GM19463 (cell line): ENCODE measurements around the gene EPB41.

Experiments used
- ATAC-seq: cut with Tn5 transposase; IDR thresholded peaks from one replicate; pipeline ENCODE4 v1.9.1; 2021; ENCODE audit warnings: mild to moderate bottlenecking, moderate library complexity; ENCODE audit not compliant: unreplicated experiment

The EPB41 gene

GRCh38 chr1:29162025-29162424, 247.7 kb downstream of the EPB41 start:
- ATAC-seq, result no peak

- no peak for ATAC-seq
Observed at GRCh38 chr1:29162476-29163138, 248.2 kb downstream of the EPB41 start.

- no peak for ATAC-seq
Observed at GRCh38 chr1:29164588-29164987, 250.2 kb downstream of the EPB41 start.

GRCh38 chr1:29166291-29166878, 252.0 kb downstream of the EPB41 start:
- ATAC-seq, result no peak

- no peak for ATAC-seq
Observed at GRCh38 chr1:29167904-29168303, 253.5 kb downstream of the EPB41 start.
